ENCODE data around the gene PTPRCAP.

Gene PTPRCAP

GRCh38 chr11:67453816-67454732 lies 16.6 kb upstream of the PTPRCAP start:
- H3K4me1 ChIP-seq (ENCODE audit: insufficient read depth, insufficient read length) = peaks cover 15% of the 10 kb centered on the region
- H3K9ac ChIP-seq (ENCODE audit: insufficient read length, low read depth) = peak overlapping the region; percentile 17
- no peaks in the 10 kb centered on the region for H3K36me3 ChIP-seq (ENCODE audit: insufficient read depth, insufficient read length, low read length)
- H3K4me3 ChIP-seq (ENCODE audit: insufficient read length, low read depth) = no peak overlapping the region
- no peaks in the 10 kb centered on the region for H3K9me3 ChIP-seq (ENCODE audit: insufficient read depth, low read length)
- H3K27me3 ChIP-seq (ENCODE audit: insufficient read depth, insufficient read length) = peaks cover 6% of the 10 kb centered on the region
- TF ChIP-seq ZNF274 (IDR thresholded peaks at IDR 0.05; ENCODE audit: low read depth, low read length) = no peak
- no peak for TF ChIP-seq SUZ12 (IDR thresholded peaks at IDR 0.05; ENCODE audit: extremely low read depth, insufficient read depth, insufficient read length)
- no peak for TF ChIP-seq YY1 (IDR thresholded peaks at IDR 0.05; ENCODE audit: insufficient read depth, insufficient read length)
- no peak for DNase-seq (ENCODE audit: low read depth, low spot score)

DNA sequence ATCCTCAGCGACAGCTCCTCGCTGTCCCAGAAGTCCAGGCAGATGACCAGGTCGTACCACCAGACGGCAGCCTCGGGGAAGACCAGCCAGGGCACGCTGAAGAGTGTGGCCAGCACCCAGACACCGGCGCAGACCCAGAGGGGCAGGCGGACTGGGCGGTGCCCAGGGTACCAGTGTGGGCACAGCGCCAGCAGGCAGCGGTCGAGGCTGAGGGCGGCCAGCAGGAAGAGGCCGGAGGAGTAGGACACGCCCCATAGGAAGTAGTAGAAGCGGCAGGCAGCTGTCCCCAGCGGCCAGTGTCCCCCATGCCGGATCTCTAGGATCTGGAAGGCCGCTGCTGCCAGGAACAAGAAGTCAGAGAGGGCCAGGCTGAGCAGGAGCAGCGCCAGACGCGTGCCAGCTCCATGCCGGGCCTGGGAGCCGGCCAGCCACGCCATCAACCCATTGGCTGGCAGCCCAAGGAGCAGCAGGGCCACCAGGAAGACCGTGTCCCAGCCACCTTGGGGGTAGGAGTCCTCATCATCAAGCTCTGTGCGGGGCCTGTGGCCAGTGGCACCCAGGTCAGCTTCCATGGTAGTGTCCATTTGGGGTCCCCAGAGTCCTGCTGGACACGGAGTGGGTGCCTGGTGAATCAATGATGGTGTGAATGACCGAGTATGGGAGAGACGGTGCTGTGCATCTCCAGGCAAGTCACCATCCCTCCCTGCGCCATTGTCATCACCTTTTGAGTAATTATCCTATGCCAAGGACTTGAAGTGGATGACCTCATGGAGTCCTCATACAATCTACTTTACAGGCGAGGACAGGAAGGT lies 14.9 kb upstream of the PTPRCAP start, which contains the start of gene GPR152:
Gene GPR152 (minus strand): TSS at position 589 of the 812 bp plus-strand sequence. CDS start 5 bp downstream, at position 584.
- no peak for DNase-seq (ENCODE audit: low read depth, low spot score)

DNA sequence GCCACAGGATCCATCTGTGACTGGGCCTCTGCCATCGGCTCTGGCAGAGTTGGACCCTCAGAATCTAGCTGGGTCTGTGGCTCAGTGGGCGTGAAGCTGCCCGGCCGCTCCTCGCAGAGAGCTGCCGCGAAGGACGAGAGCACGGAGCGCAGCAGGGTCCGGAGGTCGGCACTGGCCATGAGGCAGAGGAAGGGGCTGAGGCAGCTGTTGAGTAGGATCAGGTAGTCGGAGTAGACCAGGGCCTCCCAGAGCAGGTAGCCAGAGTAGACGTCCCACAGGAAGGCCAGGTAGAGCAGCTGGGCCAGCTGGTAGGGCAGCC lies 14.1 kb upstream of the PTPRCAP start:
- H3K9me3 ChIP-seq (ENCODE audit: insufficient read depth, low read length) = no peaks in the 10 kb centered on the region
- H3K9ac ChIP-seq (ENCODE audit: insufficient read length, low read depth) = no peak overlapping the region
- H3K36me3 ChIP-seq (ENCODE audit: insufficient read depth, insufficient read length, low read length) = no peaks in the 10 kb centered on the region
- peaks cover 21% of the 10 kb centered on the region for H3K4me1 ChIP-seq (ENCODE audit: insufficient read depth, insufficient read length)
- no peak for DNase-seq (ENCODE audit: low read depth, low spot score)
- peaks cover 6% of the 10 kb centered on the region for H3K27me3 ChIP-seq (ENCODE audit: insufficient read depth, insufficient read length)
- H3K4me3 ChIP-seq (ENCODE audit: insufficient read length, low read depth) = no peak overlapping the region
- TF ChIP-seq YY1 (IDR thresholded peaks at IDR 0.05; ENCODE audit: insufficient read depth, insufficient read length) (no peak), ZNF274 (IDR thresholded peaks at IDR 0.05; ENCODE audit: low read depth, low read length) (no peak), SUZ12 (IDR thresholded peaks at IDR 0.05; ENCODE audit: extremely low read depth, insufficient read depth, insufficient read length) (no peak)

More for the DNA sequence above, 14.9 kb upstream of the PTPRCAP start, which contains the start of gene GPR152:
- no peaks in the 10 kb centered on the region for H3K9me3 ChIP-seq (ENCODE audit: insufficient read depth, low read length)
- TF ChIP-seq YY1 (IDR thresholded peaks at IDR 0.05; ENCODE audit: insufficient read depth, insufficient read length) = no peak
- TF ChIP-seq SUZ12 (IDR thresholded peaks at IDR 0.05; ENCODE audit: extremely low read depth, insufficient read depth, insufficient read length) = no peak
- TF ChIP-seq ZNF274 (IDR thresholded peaks at IDR 0.05; ENCODE audit: low read depth, low read length) = no peak
- no peak within 1 kb of the TSS for H3K4me3 ChIP-seq (ENCODE audit: insufficient read length, low read depth)
- H3K9ac ChIP-seq (ENCODE audit: insufficient read length, low read depth) = no peak within 1 kb of the TSS
- peaks cover 21% of the 10 kb centered on the region for H3K4me1 ChIP-seq (ENCODE audit: insufficient read depth, insufficient read length)
- H3K36me3 ChIP-seq (ENCODE audit: insufficient read depth, insufficient read length, low read length) = no peaks in the 10 kb centered on the region
- H3K27me3 ChIP-seq (ENCODE audit: insufficient read depth, insufficient read length) = peaks cover 6% of the 10 kb centered on the region

DNA sequence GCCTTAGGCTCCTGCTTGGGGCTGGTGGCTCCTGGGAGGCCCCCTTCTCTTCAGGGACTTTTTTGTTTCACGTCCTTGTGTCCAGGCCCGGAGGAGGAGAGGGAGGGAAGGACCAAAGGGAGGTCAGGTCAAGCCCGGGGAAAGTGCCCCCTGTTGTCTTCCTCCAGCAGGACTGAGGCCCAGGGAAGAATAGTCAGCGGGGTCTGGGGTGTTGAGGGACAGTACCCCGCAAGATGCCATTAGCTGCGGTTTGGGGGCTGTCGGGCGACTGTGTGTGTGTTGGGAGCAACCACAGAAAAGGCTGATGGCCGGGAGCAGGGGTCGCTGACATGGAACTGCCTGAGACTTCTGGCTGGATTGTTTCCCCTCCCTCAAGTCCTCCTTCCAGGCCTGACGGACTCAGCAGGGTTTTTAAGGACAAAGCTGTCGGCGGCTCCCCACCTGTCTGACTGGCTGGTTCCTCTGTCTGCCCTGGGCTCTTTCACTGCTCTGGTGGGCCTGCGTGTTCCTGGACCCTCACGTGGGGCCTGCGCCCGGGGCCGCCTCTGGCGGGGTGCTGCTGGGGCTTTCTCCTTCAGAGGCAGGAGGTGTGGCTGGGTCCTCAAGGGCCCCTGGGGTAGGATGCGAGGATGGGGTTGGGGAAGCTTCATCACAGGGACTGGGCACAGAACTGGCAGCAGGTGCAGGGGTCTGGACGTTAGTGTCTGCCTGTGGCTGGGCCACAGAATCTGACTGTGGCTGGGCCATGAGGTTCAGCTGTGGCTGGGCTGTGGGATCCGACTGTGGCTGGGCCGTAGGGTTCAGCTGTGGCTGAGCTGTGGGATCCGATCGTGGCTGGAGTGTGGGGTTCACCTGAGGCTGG lies 13.5 kb upstream of the PTPRCAP start:
- no peak for DNase-seq (ENCODE audit: low read depth, low spot score)
- H3K9me3 ChIP-seq (ENCODE audit: insufficient read depth, low read length) = no peaks in the 10 kb centered on the region
- peaks cover 21% of the 10 kb centered on the region for H3K4me1 ChIP-seq (ENCODE audit: insufficient read depth, insufficient read length)
- no peak overlapping the region for H3K4me3 ChIP-seq (ENCODE audit: insufficient read length, low read depth)
- no peak overlapping the region for H3K9ac ChIP-seq (ENCODE audit: insufficient read length, low read depth)
- H3K36me3 ChIP-seq (ENCODE audit: insufficient read depth, insufficient read length, low read length) = no peaks in the 10 kb centered on the region
- TF ChIP-seq SUZ12 (IDR thresholded peaks at IDR 0.05; ENCODE audit: extremely low read depth, insufficient read depth, insufficient read length) (no peak), ZNF274 (IDR thresholded peaks at IDR 0.05; ENCODE audit: low read depth, low read length) (no peak), YY1 (IDR thresholded peaks at IDR 0.05; ENCODE audit: insufficient read depth, insufficient read length) (no peak)
- H3K27me3 ChIP-seq (ENCODE audit: insufficient read depth, insufficient read length) = peaks cover 6% of the 10 kb centered on the region

GRCh38 chr11:67449116-67449844 lies 11.8 kb upstream of the PTPRCAP start:
- H3K4me3 ChIP-seq (ENCODE audit: insufficient read length, low read depth) = no peak overlapping the region
- H3K36me3 ChIP-seq (ENCODE audit: insufficient read depth, insufficient read length, low read length) = no peaks in the 10 kb centered on the region
- peaks cover 10% of the 10 kb centered on the region for H3K27me3 ChIP-seq (ENCODE audit: insufficient read depth, insufficient read length)
- no peaks in the 10 kb centered on the region for H3K9me3 ChIP-seq (ENCODE audit: insufficient read depth, low read length)
- TF ChIP-seq ZNF274 (IDR thresholded peaks at IDR 0.05; ENCODE audit: low read depth, low read length) (no peak), SUZ12 (IDR thresholded peaks at IDR 0.05; ENCODE audit: extremely low read depth, insufficient read depth, insufficient read length) (no peak), YY1 (IDR thresholded peaks at IDR 0.05; ENCODE audit: insufficient read depth, insufficient read length) (no peak)
- no peak for DNase-seq (ENCODE audit: low read depth, low spot score)
- H3K4me1 ChIP-seq (ENCODE audit: insufficient read depth, insufficient read length) = peaks cover 21% of the 10 kb centered on the region
- H3K9ac ChIP-seq (ENCODE audit: insufficient read length, low read depth) = no peak overlapping the region

DNA sequence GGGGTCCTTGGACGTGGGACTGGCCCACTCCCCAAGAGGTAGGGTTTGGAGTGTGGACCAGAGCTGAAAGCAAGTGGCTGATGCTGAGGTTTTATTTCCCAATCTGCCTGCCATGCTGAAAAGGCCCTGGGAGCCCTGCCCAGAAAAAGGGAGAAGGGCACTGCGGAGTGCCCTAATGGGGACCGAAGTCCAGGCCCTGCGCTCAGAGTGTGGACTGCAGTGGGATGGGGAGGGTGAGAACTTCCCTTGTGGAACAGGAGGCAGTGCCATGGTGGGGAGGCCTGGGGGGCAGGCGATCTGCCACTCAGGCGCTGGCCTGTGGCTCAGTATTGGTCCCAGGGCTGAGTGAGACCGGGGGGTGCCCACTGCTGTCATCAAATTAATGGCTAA lies 10.7 kb upstream of the PTPRCAP start:
- Histone ChIP-seq H3K27me3 (ENCODE audit: insufficient read depth, insufficient read length) (peaks cover 10% of the 10 kb centered on the region), H3K4me1 (ENCODE audit: insufficient read depth, insufficient read length) (peaks cover 15% of the 10 kb centered on the region), H3K9ac (ENCODE audit: insufficient read length, low read depth) (no peak overlapping the region), H3K4me3 (ENCODE audit: insufficient read length, low read depth) (no peak overlapping the region), H3K9me3 (ENCODE audit: insufficient read depth, low read length) (no peaks in the 10 kb centered on the region), H3K36me3 (ENCODE audit: insufficient read depth, insufficient read length, low read length) (no peaks in the 10 kb centered on the region)
- no peak for TF ChIP-seq ZNF274 (IDR thresholded peaks at IDR 0.05; ENCODE audit: low read depth, low read length)
- no peak for TF ChIP-seq SUZ12 (IDR thresholded peaks at IDR 0.05; ENCODE audit: extremely low read depth, insufficient read depth, insufficient read length)
- TF ChIP-seq YY1 (IDR thresholded peaks at IDR 0.05; ENCODE audit: insufficient read depth, insufficient read length) = no peak
- no peak for DNase-seq (ENCODE audit: low read depth, low spot score)

All from NT2/D1 (cell line).